Measurements from ENCODE around the gene PSAP.

DNA sequence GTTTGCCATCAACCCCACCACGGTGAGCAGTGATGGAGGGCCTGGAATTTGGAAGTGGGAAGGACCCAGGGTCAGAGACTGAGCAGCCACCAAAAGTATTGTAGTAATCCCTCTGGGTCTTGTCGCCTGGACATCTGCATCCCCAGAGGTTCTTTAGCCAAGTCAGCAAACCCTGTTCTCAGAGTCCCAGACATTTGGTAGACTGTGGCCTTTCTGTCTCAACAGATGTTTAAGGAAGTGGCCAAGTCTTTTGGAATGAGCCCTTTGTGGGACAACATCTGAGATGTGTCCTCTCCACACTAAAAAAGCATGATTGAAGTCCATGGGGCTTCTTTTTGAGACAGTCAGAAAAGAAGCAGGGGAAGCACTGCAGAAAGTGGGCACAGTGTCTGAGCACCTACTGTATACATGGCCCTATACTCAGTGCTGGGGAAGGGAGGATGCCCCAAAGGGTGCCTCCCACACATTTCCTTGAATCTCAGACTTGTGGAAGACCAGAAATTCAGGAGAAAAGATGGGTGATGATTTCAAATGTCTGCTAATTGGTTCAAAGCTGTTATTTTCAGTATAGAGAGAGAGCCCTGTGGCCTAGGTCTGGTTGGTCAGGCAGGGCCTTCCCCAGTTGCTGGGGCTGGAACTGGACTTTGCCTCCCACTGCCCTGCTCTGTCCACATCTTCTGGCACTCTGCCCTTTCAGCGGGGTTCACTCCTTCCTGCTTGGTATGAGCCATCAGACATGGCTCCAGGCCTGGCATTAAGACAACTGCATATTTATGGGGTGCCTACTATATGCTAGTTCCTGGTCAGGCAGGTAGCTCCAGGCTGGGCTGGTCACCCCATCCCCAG lies 51.2 kb downstream of the PSAP start:
- TF ChIP-seq CTCF (conservative IDR thresholded peaks at IDR 0.05; ENCODE audit: low read length): no peak
- TF ChIP-seq EZH2phosphoT487 (IDR thresholded peaks at IDR 0.05; ENCODE audit: borderline replicate concordance): no peak
